GM19372 (cell line): ENCODE data around the gene CPLX1.

Source experiments
- ATAC-seq: cut with Tn5 transposase; IDR thresholded peaks from one replicate; pipeline ENCODE4 v1.9.1; 2021; ENCODE audit warnings: mild to moderate bottlenecking, low read depth, moderate library complexity; ENCODE audit not compliant: unreplicated experiment

Gene CPLX1

GRCh38 chr4:794900-795725, 30.8 kb downstream of the CPLX1 start:
- ATAC-seq: no peak

- ATAC-seq: no peak
Measured at GRCh38 chr4:793941-794621, 31.8 kb downstream of the CPLX1 start.

GRCh38 chr4:793093-793861, 32.7 kb downstream of the CPLX1 start:
- no peak for ATAC-seq

- ATAC-seq: no peak
Measured at GRCh38 chr4:792626-793092, 33.3 kb downstream of the CPLX1 start.

- no peak for ATAC-seq
Measured at GRCh38 chr4:791898-792625, 33.9 kb downstream of the CPLX1 start.

- ATAC-seq: no peak
Measured at GRCh38 chr4:791252-791897, 34.6 kb downstream of the CPLX1 start.

GRCh38 chr4:790466-790820, 35.5 kb downstream of the CPLX1 start:
- no peak for ATAC-seq

GRCh38 chr4:789571-790465, 36.1 kb downstream of the CPLX1 start:
- ATAC-seq: no peak

- no peak for ATAC-seq
Measured at GRCh38 chr4:788636-789297, 37.2 kb downstream of the CPLX1 start.

- ATAC-seq: no peak
Measured at GRCh38 chr4:788006-788635, 37.8 kb downstream of the CPLX1 start.

- ATAC-seq: no peak
Measured at GRCh38 chr4:787561-787981, 38.4 kb downstream of the CPLX1 start.

- ATAC-seq: no peak
Measured at GRCh38 chr4:786861-787300, 39.0 kb downstream of the CPLX1 start.

- no peak for ATAC-seq
Measured at GRCh38 chr4:786074-786741, 39.7 kb downstream of the CPLX1 start.

- ATAC-seq: no peak
Measured at GRCh38 chr4:785332-786073, 40.4 kb downstream of the CPLX1 start.

GRCh38 chr4:784401-785331, 41.3 kb downstream of the CPLX1 start:
- no peak for ATAC-seq
